Dendritic cell treated with granulocyte-macrophage colony-stimulating factor and Interleukin-4, amounts not matched to agents 40 ng/mL and 50 ng/mL, for 4 days (primary cell): ENCODE measurements around the gene LCAT.

ENCODE experiments used
- H3K27ac Mint-ChIP-seq: one replicate; pipeline ENCODE4 v1.8.0; 2022; ENCODE audit warnings: mild to moderate bottlenecking, mixed read lengths
- H3K27me3 Mint-ChIP-seq: one replicate; pipeline ENCODE4 v1.8.0; 2022; ENCODE audit warnings: mild to moderate bottlenecking, mixed read lengths
- H3K36me3 Mint-ChIP-seq: one replicate; pipeline ENCODE4 v1.8.0; 2022; ENCODE audit warnings: low read depth, mixed read lengths
- H3K4me1 Mint-ChIP-seq: one replicate; pipeline ENCODE4 v1.8.0; 2022; ENCODE audit warnings: low read depth, mixed read lengths
- H3K4me3 Mint-ChIP-seq: one replicate; pipeline ENCODE4 v1.8.0; 2022; ENCODE audit warnings: mild to moderate bottlenecking, moderate library complexity, mixed read lengths
- H3K9me3 Mint-ChIP-seq: one replicate; pipeline ENCODE4 v1.8.0; 2022; ENCODE audit warnings: mixed read lengths
- intact Hi-C: fragments of 100-400 bp; cut with micrococcal nuclease; formaldehyde crosslinking; loops from one replicate; pipeline ENCODE4 v1.15.0; 2022

The LCAT gene, protein sequence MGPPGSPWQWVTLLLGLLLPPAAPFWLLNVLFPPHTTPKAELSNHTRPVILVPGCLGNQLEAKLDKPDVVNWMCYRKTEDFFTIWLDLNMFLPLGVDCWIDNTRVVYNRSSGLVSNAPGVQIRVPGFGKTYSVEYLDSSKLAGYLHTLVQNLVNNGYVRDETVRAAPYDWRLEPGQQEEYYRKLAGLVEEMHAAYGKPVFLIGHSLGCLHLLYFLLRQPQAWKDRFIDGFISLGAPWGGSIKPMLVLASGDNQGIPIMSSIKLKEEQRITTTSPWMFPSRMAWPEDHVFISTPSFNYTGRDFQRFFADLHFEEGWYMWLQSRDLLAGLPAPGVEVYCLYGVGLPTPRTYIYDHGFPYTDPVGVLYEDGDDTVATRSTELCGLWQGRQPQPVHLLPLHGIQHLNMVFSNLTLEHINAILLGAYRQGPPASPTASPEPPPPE

DNA sequence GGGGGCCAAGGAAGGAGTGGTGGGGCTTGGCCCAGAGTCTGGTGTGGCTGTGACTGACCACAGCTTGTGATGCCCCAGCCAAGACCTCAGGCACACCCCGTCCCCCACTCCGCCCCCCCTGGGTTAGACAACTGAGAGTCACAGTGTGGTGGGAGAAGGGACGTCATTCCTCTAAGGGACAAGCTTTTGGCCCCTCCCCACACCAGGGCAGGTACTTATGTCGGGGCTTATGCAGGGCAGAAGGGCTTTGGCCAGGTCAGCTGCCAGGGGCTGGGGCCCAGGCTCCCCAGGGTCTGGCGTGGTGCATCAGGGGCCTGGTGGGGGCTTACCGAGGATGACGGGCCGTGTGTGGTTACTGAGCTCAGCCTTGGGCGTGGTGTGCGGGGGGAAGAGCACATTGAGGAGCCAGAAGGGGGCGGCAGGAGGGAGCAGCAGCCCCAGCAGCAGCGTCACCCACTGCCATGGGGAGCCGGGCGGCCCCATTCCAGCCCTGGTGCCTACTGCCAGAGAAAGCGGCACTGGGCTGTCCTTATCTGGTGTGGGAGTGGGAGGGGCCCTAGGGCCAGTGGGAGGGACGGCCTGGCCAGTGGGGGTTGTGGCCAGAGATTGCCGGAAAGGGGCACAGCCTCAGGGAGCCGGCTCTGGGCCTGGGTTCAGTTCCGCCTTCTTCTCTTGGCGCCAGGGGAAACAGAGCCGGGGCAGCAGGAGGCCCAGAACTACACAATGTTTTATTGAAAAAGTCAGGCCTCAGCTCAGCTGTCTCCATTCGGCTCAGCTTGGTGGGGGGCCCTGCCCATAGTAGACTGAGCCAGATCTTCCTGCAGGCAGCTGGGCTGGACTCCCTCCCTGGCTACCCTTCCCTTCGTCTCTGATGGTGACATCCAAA is at the start of gene LCAT:
Gene LCAT (minus strand): TSS at position 502 of the 886 bp plus-strand sequence. CDS start 19 bp downstream, at position 483.
- no peaks in the 10 kb centered on the region for H3K9me3 Mint-ChIP-seq
- intact Hi-C loops = no loop called here
- no peak within 1 kb of the TSS for H3K27ac Mint-ChIP-seq
- peaks cover 90% of the 10 kb centered on the region for H3K36me3 Mint-ChIP-seq
- peaks cover 19% of the 10 kb centered on the region for H3K4me1 Mint-ChIP-seq
- no peak within 1 kb of the TSS for H3K4me3 Mint-ChIP-seq
- H3K27me3 Mint-ChIP-seq = no peaks in the 10 kb centered on the region

DNA sequence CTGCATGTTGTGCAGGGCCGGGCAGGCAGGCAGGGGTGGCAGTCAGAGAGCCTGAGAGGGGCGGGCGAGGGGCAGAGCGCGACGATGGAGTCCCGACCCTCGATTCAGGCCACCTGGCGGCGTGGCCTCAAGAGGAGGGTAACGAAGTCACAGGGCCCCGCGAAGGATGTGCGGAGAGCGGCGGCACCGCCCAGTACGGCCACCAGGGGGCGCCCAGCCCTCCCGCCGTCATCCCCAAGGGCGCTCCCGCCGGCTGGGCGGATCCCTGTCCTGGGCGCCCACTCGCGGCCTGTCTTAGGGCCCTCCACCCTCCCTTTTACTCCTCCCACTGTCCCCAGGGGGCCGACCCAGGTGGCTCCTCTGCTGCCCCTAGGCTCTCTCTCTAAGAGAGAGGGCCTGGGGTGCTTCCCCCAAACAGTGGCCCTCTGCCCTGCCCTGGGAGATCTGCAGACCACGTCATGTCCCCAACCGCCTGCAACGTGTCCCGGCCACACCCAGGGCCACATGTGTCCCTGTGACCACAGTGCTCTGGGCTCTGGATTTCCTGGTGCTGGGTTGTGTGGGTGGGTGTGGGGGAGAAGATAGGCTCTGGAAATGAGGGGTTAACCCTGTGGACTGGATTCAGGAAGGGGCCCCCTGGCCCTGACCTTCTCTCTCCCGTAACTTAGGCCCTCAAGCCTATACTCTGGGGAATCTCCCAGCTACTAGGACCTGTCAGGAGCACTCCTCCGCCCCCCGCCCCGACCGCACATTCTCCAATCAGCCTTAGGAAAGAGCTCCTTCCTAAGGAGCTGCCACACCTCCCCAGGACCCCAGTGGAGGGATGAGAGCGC is 49.5 kb upstream of the LCAT start:
- H3K36me3 Mint-ChIP-seq = peaks cover 72% of the 10 kb centered on the region
- H3K9me3 Mint-ChIP-seq = no peaks in the 10 kb centered on the region
- H3K27ac Mint-ChIP-seq = peak overlapping the region; percentile 99
- intact Hi-C loops = loop anchor here (1.0 to 2.0 kb wide), 3 partner anchors 13 to 47 kb away; partner anchors contain the start of genes DDX28 and DUS2
- no peaks in the 10 kb centered on the region for H3K27me3 Mint-ChIP-seq
- H3K4me3 Mint-ChIP-seq = peak overlapping the region; percentile 82
- H3K4me1 Mint-ChIP-seq = peaks cover 69% of the 10 kb centered on the region

DNA sequence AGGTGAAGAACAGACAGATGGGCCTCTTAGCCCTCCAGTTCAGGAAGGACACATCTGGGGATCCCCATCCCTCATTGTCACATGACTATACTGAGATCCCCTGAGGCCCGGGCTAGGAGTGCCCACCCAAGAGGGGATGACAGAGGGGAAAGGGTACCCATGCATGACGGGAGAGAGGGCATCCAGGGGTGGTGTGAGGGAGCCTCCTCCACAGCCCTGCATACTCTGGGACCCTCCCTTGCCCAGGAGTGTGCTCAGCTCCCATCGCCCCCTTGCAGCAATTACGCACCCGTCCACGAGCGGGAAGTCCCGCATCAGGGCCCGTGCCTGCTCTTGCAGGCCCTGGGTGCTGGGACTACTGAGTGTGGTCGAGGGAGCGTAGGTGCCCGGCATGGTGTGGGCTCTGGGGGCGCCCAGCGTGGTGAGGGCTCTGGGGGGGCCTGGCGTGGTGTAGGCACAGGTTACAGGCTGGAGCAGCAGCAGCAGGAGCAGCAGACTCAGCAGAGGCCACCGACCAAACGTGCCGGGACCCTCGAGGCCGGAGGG is 48.8 kb upstream of the LCAT start:
- intact Hi-C loops = loop anchor here (1.0 to 2.0 kb wide), 3 partner anchors 14 to 48 kb away; partner anchors contain the start of genes DDX28 and DUS2
- H3K4me3 Mint-ChIP-seq = peak overlapping the region; percentile 82
- peak overlapping the region; percentile 99 for H3K27ac Mint-ChIP-seq

DNA sequence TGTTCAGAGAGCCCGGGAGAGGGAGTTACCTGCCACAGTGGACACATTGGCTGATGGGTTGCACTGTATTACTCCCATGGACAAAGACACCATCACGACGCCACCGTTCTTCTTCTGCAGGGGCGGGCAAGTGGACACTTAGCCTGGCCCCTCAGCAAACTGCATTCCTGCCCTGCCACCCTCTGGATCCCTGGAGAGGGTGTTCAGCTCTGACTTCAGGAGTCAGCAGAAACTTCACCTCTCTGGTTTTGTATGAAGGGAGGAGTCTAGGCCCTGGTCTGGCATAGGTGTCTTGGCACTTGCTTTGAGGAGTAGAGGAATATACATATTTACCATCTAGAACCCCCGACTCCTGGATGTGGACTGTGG is 46.1 kb upstream of the LCAT start:
- no peaks in the 10 kb centered on the region for H3K9me3 Mint-ChIP-seq
- no peak overlapping the region for H3K27ac Mint-ChIP-seq
- H3K36me3 Mint-ChIP-seq = peaks cover 44% of the 10 kb centered on the region
- intact Hi-C loops = no loop called here
- H3K4me1 Mint-ChIP-seq = peaks cover 48% of the 10 kb centered on the region
- H3K4me3 Mint-ChIP-seq = no peak overlapping the region
- no peaks in the 10 kb centered on the region for H3K27me3 Mint-ChIP-seq

More for the DNA sequence above, 48.8 kb upstream of the LCAT start:
- no peaks in the 10 kb centered on the region for H3K27me3 Mint-ChIP-seq
- peaks cover 65% of the 10 kb centered on the region for H3K4me1 Mint-ChIP-seq
- no peaks in the 10 kb centered on the region for H3K9me3 Mint-ChIP-seq
- peaks cover 68% of the 10 kb centered on the region for H3K36me3 Mint-ChIP-seq

DNA sequence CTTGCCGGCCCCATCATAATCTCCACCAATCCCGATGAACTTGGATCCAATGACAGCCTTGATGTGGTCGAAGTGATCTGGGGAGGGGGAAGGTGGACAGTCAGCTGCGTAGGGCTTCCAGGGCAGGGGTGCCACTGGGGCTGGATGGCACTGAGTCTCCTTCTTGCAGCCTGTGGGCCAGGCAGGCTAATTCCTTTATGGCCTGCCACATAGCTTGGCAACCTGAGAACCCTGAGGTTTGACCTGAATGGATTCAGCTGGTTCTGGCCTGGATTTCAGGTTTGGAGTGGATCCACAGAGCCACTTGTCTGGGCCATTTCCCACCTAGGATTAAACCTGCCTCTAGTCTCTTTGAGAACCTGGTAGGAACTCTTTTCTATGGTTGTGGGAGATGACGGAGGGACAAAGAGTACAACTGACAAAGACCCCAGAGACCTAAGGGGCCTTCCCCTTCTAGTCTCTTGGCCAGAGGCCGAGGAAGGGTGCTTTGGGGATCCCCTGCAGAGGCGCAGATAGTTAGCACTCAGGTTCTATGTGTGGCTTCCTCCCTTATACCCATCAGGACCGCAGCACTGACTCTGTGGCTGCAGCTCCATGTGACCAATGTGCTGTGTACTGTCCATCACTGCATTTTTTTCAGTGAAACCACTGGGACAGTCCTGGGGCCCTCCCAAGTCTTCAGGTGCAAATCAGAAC is 45.5 kb upstream of the LCAT start:
- Mint-ChIP-seq H3K9me3 (no peaks in the 10 kb centered on the region), H3K36me3 (peaks cover 44% of the 10 kb centered on the region), H3K4me1 (peaks cover 48% of the 10 kb centered on the region), H3K27me3 (no peaks in the 10 kb centered on the region), H3K4me3 (no peak overlapping the region), H3K27ac (peak overlapping the region; percentile 35)
- intact Hi-C loops = no loop called here

DNA sequence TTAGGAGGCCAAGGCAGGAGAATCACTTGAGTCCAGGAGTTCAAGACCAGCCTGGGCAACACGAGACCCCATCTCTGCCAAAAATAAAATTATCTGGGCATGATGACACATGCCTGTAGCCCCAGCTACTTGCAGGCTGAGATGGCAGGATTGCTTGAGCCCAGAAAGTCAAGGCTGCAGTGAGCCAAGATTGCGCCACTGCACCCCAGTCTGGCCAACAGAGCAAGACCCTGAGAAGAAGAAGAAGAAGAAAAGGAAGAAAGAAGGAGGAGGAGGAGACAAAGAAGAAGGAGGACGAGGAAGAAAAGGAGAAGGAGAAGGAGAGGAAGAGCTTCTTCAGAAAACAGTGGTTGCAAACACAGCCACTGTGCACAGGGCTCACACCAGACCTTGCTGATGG is 44.8 kb upstream of the LCAT start:
- H3K4me3 Mint-ChIP-seq = no peak overlapping the region
- peaks cover 44% of the 10 kb centered on the region for H3K36me3 Mint-ChIP-seq
- no peaks in the 10 kb centered on the region for H3K27me3 Mint-ChIP-seq
- peak overlapping the region; percentile 35 for H3K27ac Mint-ChIP-seq
- H3K9me3 Mint-ChIP-seq = no peaks in the 10 kb centered on the region
- intact Hi-C loops = no loop called here
- peaks cover 50% of the 10 kb centered on the region for H3K4me1 Mint-ChIP-seq

DNA sequence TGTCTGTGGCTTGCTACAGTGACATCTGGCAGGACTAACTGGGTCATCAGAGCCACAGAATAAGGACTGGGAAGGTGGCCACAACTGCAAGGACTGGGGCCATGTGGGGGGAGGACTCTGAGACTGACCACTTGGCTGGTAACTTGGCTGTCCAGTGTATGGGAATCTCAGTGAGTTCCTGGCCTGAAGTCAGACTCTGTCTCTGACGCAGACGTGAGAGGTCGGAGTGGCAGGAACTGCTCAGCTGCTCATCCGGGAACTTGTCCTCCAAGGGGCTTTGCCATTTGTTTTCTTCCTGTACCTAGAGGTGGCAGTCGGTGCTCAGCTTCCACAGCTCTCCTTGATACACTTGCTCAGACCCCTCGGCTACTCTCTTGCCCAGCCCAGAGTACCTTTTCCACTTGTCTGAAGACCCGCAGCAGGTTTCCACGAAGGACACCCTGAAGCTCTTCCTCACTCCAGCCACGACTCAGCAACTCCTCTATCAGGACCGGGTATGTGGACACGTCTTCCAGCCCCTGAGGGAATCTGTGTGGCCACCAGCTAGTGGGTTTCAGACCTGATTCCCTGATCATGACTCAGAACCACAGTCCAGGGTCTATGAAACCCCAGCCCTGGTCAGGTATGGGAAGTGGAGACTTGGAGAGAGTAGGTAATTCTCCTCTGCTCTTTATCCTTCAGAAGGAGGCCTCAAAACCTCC is 43.7 kb upstream of the LCAT start:
- Mint-ChIP-seq H3K36me3 (peaks cover 40% of the 10 kb centered on the region), H3K4me3 (no peak overlapping the region), H3K27me3 (no peaks in the 10 kb centered on the region), H3K9me3 (no peaks in the 10 kb centered on the region), H3K27ac (no peak overlapping the region), H3K4me1 (peaks cover 45% of the 10 kb centered on the region)
- intact Hi-C loops = no loop called here

DNA sequence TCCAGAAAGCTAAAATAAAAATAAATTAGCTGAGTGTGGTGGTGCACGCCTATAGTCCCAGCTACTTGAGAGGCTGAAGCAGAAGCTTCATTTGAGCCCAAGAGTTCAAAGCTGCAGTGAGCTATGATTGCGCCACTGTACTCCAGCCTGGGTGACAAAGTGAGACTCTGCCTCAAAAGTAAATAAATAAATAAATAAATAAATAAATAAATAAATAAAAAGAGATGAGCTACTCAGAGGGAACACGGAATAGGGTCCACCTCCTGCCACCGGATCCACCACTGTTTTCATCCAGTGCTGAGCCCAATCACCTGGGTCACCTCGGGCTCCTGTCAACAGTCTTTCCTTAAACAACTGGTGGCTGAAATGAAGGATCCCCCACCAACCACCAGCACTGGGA is 43.0 kb upstream of the LCAT start:
- intact Hi-C loops = no loop called here
- H3K27me3 Mint-ChIP-seq = peaks cover 3% of the 10 kb centered on the region
- H3K36me3 Mint-ChIP-seq = peaks cover 33% of the 10 kb centered on the region
- H3K27ac Mint-ChIP-seq = no peak overlapping the region
- H3K4me3 Mint-ChIP-seq = no peak overlapping the region
- H3K4me1 Mint-ChIP-seq = peaks cover 45% of the 10 kb centered on the region
- no peaks in the 10 kb centered on the region for H3K9me3 Mint-ChIP-seq

DNA sequence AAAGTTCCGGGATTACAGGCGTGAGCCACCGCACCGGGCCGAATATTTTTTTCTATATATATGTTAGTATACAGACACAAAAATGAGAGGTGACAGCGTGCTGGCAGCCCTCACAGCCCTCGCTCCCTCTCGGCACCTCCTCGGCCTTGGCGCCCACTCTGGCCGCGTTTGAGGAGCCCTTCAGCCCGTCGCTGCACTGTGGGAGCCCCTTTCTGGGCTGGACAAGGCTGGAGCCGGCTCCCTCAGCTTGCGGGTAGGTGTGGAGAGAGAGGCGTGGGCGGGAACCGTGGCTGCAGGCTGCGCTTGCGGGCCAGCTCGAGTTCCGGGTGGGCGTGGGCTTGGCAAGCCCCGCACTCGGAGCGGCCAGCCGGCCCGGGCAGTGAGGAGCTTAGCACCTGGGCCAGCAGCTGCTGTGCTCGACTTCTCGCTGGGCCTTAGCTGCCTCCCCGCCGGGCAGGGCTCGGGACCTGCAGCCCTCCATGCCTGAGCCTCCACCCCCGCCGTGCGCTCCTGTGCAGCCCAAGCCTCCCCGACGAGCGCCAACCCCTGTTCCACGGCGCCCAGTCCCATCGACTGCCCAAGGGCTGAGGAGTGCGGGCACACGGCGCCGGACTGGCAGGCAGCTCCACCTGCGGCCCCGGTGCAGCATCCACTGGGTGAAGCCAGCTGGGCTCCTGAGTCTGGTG is 38.2 kb upstream of the LCAT start:
- no peak overlapping the region for H3K4me3 Mint-ChIP-seq
- H3K27me3 Mint-ChIP-seq = peaks cover 20% of the 10 kb centered on the region
- H3K9me3 Mint-ChIP-seq = no peaks in the 10 kb centered on the region
- no peaks in the 10 kb centered on the region for H3K36me3 Mint-ChIP-seq
- intact Hi-C loops = no loop called here
- H3K4me1 Mint-ChIP-seq = peaks cover 26% of the 10 kb centered on the region
- H3K27ac Mint-ChIP-seq = no peak overlapping the region

DNA sequence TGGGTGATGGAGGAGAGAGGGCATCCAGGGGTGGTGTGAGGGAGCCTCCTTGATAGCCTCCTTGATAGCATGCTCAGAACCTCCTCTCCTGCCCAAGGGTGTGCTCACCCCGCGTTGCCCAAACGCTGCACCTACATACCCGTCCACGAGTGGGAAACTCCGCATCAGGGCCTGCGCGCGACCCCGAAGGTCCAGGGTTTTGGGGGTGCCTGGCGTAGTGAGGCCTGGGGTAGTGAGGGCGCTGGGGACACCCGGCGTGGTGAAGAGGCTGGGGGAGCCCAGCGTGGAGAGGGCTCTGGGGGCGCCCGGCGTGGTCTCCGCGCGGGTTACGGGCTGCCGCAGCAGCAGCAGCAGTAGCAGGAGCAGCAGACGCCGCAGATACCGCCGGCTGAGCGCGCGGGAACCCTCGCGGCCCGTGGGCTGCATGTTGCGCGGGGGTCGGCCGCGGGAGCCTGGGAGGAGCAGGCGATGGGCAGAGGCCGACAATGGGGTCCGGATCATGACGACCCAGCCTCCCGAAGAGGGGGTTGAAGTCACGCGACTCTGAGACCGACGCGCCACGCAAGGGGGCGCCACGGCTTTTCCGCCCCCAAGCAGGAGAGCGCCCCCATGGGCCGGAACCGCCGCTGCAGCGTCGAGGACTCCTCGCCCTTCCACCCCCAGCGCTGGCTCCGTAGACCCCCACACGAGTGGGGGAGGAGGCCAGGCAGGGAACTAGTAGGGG is 36.2 kb upstream of the LCAT start, which contains the start of gene DPEP3:
Gene DPEP3 (minus strand): TSS at position 545 of the 724 bp plus-strand sequence. CDS start 119 bp downstream, at position 426.
- peaks cover 28% of the 10 kb centered on the region for H3K27me3 Mint-ChIP-seq
- intact Hi-C loops = no loop called here
- no peak within 1 kb of the TSS for H3K27ac Mint-ChIP-seq
- H3K4me1 Mint-ChIP-seq = peaks cover 24% of the 10 kb centered on the region
- no peaks in the 10 kb centered on the region for H3K9me3 Mint-ChIP-seq
- H3K36me3 Mint-ChIP-seq = no peaks in the 10 kb centered on the region
- no peak within 1 kb of the TSS for H3K4me3 Mint-ChIP-seq

DNA sequence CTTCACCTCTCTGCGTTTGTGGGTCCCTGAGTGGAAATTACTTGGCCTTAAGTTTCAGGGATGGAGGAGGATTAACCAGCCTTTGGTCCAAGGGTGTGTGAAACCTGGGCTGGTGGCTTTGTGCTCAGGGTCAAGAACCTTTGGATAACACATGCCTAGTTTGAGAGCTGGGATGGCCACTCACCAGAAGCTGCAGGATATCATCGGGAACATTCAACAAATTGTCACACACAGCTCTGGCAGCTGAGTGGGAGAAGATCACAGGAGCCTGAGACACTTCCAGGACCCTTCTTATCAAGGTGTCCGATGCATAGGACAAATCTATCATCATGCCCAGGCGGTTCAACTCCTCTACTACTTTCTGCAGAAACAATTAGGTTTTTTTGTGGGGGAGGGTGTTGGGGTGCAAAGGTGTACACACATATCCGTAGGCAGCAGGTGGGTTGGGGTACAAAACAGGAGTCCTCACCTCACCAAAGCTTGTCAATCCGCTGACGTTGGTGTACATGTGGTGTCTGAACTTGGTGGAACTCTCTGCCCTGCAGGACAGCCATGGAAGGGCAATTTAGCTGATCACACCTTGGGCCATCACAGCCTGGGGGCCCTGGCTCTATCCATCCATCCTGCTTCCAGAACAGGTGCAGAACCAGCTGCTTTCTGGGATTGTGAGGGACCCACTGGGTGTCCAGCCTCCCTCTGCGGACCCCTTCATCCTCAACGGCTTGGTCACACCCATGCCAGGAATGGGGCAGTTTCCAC is 33.7 kb upstream of the LCAT start:
- Mint-ChIP-seq H3K9me3 (no peaks in the 10 kb centered on the region), H3K4me3 (no peak overlapping the region), H3K36me3 (no peaks in the 10 kb centered on the region), H3K27me3 (peaks cover 34% of the 10 kb centered on the region), H3K27ac (no peak overlapping the region), H3K4me1 (peaks cover 5% of the 10 kb centered on the region)
- intact Hi-C loops = no loop called here
